Astrocyte (in vitro differentiated cells and primary cell): ENCODE data around the gene NIT2. TPM values are rescaled to one million over a fixed set of nuclear protein-coding genes. Genes with fewer than 3 reads are reported as not detected.

ENCODE experiments used
- DNase-seq: peaks from one replicate; pipeline ENCODE4 v3.0.0-alpha.2; 2010; ENCODE audit warnings: low read depth
- FAIRE-seq: peaks from 2 replicates; lab custom pipeline; 2011; peaks lifted over from hg19 to GRCh38; lab: Jason Lieb, UNC
- H2AFZ ChIP-seq: 2 replicates; pipeline ENCODE4 v1.6.0; 2012; ENCODE audit warnings: low read depth, low read length, inconsistent platforms
- H3K27ac ChIP-seq: 2 replicates; pipeline ENCODE4 v1.5.1; 2011; ENCODE audit warnings: low read depth, low read length, inconsistent platforms
- H3K27me3 ChIP-seq: 2 replicates; pipeline ENCODE4 v1.6.0; 2011; ENCODE audit warnings: low read length, inconsistent platforms; ENCODE audit not compliant: insufficient read depth
- H3K36me3 ChIP-seq: 2 replicates; pipeline ENCODE4 v1.5.1; 2011; ENCODE audit warnings: low read length, inconsistent platforms; ENCODE audit not compliant: insufficient read depth
- H3K4me1 ChIP-seq: 2 replicates; pipeline ENCODE4 v1.5.1; 2011; ENCODE audit warnings: low read length, inconsistent platforms; ENCODE audit not compliant: insufficient read depth
- H3K4me2 ChIP-seq: 2 replicates; pipeline ENCODE4 v1.6.0; 2012; ENCODE audit warnings: low read length, inconsistent platforms
- H3K4me3 ChIP-seq: 2 replicates; pipeline ENCODE4 v1.5.1; 2011; ENCODE audit warnings: low read depth, mild to moderate bottlenecking, low read length, inconsistent platforms; ENCODE audit not compliant: insufficient read depth
- H3K79me2 ChIP-seq: 2 replicates; pipeline ENCODE4 v1.6.0; 2012; ENCODE audit warnings: mild to moderate bottlenecking, low read length, inconsistent platforms; ENCODE audit not compliant: insufficient read depth
- H3K9ac ChIP-seq: 2 replicates; pipeline ENCODE4 v1.6.0; 2012; ENCODE audit warnings: mild to moderate bottlenecking, low read length, inconsistent platforms
- H3K9me3 ChIP-seq: 2 replicates; pipeline ENCODE4 v1.5.1; 2012; ENCODE audit warnings: low read depth, mild to moderate bottlenecking, low read length, inconsistent platforms; ENCODE audit not compliant: insufficient read depth
- H4K20me1 ChIP-seq: 2 replicates; pipeline ENCODE4 v1.6.0; 2012; ENCODE audit warnings: low read length, inconsistent platforms; ENCODE audit not compliant: insufficient read depth
- H3K27ac Mint-ChIP-seq: one replicate; pipeline ENCODE4 v1.8.0; 2021; ENCODE audit warnings: mild to moderate bottlenecking, mixed read lengths; ENCODE audit not compliant: unreplicated experiment
- H3K27me3 Mint-ChIP-seq: one replicate; pipeline ENCODE4 v1.8.0; 2021; ENCODE audit warnings: low read depth, mixed read lengths; ENCODE audit not compliant: unreplicated experiment
- H3K36me3 Mint-ChIP-seq: one replicate; pipeline ENCODE4 v1.8.0; 2021; ENCODE audit warnings: low read depth, mixed read lengths; ENCODE audit not compliant: unreplicated experiment
- H3K4me1 Mint-ChIP-seq: one replicate; pipeline ENCODE4 v1.8.0; 2021; ENCODE audit warnings: low read depth, mixed read lengths; ENCODE audit not compliant: unreplicated experiment
- H3K4me3 Mint-ChIP-seq: one replicate; pipeline ENCODE4 v1.8.0; 2021; ENCODE audit warnings: mild to moderate bottlenecking, moderate library complexity, mixed read lengths; ENCODE audit not compliant: unreplicated experiment
- H3K9me3 Mint-ChIP-seq: one replicate; pipeline ENCODE4 v1.8.0; 2021; ENCODE audit warnings: mild to moderate bottlenecking, mixed read lengths; ENCODE audit not compliant: unreplicated experiment
- EZH2 ChIP-seq: IDR thresholded peaks from 2 replicates; pipeline ENCODE4 v1.6.1; 2012; ENCODE audit warnings: mild to moderate bottlenecking, low read length, inconsistent platforms; ENCODE audit not compliant: insufficient read depth
- total RNA-seq: library from RNA; stranded (reverse); gene quantifications from 2 replicates; pipeline ENCODE4 v1.2.1, GENCODE V29; 2021
- TF ChIP-seq, protein P1 (sequence below): IDR thresholded peaks from 2 replicates; pipeline ENCODE4 v1.5.1; 2011; ENCODE audit warnings: low read depth, mild to moderate bottlenecking, inconsistent platforms, low read length, moderate library complexity; ENCODE audit not compliant: insufficient read depth

NIT2 gene
- total RNA-seq, 1 donor from 2014 or later: 47.7 TPM

DNA sequence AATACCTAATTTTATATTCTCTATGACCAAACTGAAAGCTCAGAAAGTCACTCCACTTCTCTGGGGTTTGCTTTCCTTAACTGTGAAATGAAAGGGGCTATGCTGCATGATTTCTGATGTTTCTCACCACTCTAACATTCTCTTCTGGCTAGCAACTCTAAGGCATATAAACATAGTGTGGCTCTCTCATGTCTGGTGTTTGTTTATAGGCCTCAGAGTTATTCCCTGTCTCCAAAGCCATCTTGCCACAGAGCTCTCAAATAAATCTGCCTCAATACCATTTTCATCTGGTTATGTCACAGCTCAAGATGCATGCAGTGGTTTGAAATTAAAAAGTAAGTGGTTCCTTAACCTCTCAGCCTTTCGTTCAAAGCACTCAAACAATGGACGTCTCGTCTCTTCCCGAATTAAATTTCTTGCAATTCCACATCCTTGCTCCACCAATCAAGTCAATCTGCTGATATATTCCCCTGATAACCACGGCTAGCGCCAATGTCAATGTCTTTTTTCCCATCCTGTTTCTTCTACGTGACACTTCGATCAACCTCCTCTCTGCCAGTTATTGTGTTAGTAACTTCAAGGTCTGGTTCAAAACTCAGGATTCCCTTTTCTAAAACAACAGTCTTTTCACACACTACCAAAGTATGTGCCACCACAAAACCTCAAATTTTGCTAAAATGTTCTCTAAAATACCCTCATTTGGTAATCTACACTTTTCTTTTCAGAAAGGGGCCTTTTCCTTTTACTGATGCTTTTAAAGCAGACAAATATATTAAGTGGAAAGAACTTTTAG, 50.4 kb downstream of the NIT2 start:
- FAIRE-seq: no peak
- no peaks in the 10 kb centered on the region for H3K27me3 Mint-ChIP-seq
- H3K36me3 Mint-ChIP-seq: peaks cover 9% of the 10 kb centered on the region
- H3K9me3 Mint-ChIP-seq: peaks cover 1% of the 10 kb centered on the region
- Histone ChIP-seq H3K4me1 (peaks cover 15% of the 10 kb centered on the region), H3K36me3 (peaks cover 43% of the 10 kb centered on the region), H3K9me3 (peaks cover 3% of the 10 kb centered on the region), H3K79me2 (peaks cover 37% of the 10 kb centered on the region), H3K9ac (no peak overlapping the region), H4K20me1 (peaks cover 21% of the 10 kb centered on the region), H3K4me2 (peak overlapping the region; percentile 1), H2AFZ (no peak overlapping the region), H3K27me3 (no peaks in the 10 kb centered on the region), H3K27ac (peak overlapping the region; percentile 20), H3K4me3 (no peak overlapping the region)
- DNase-seq: no peak
- H3K4me1 Mint-ChIP-seq: peaks cover 10% of the 10 kb centered on the region
- no peak overlapping the region for H3K4me3 Mint-ChIP-seq
- H3K27ac Mint-ChIP-seq: peak overlapping the region; percentile 1
- TF ChIP-seq EZH2: no peak
- TF ChIP-seq, protein P1, sequence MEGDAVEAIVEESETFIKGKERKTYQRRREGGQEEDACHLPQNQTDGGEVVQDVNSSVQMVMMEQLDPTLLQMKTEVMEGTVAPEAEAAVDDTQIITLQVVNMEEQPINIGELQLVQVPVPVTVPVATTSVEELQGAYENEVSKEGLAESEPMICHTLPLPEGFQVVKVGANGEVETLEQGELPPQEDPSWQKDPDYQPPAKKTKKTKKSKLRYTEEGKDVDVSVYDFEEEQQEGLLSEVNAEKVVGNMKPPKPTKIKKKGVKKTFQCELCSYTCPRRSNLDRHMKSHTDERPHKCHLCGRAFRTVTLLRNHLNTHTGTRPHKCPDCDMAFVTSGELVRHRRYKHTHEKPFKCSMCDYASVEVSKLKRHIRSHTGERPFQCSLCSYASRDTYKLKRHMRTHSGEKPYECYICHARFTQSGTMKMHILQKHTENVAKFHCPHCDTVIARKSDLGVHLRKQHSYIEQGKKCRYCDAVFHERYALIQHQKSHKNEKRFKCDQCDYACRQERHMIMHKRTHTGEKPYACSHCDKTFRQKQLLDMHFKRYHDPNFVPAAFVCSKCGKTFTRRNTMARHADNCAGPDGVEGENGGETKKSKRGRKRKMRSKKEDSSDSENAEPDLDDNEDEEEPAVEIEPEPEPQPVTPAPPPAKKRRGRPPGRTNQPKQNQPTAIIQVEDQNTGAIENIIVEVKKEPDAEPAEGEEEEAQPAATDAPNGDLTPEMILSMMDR: no peak

DNA sequence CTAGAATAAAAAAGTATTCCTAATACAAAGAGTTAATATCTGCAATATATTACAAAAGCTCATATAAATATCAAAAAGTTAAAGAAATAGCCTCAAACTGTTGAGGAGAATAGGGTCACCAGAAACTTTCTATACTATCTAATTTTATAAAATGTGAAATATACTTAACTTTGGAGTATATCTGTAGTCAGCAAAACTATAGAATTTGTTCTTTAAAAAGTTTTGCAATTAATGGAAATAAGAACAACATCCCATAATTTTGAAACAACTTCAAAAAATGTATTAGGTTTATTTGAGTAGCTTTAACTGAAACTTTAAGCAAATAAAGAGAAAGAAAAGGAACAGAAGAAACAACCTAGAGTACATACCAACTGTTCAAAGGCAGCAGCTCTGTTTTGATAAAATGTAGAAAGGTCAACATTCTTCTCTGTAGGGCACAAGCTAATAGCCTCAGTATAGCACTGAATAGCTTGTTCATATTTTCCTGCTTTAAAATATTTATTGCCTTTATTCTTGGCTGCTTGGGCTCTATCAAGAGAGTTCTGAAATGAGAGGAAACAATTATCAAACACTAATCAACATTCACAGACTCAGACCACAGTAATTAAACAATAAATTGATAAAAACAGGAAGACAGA, 52.0 kb downstream of the NIT2 start:
- no peak for FAIRE-seq
- Mint-ChIP-seq H3K4me1 (peaks cover 10% of the 10 kb centered on the region), H3K27me3 (no peaks in the 10 kb centered on the region), H3K36me3 (peaks cover 7% of the 10 kb centered on the region), H3K27ac (no peak overlapping the region), H3K9me3 (peaks cover 1% of the 10 kb centered on the region), H3K4me3 (no peak overlapping the region)
- Histone ChIP-seq H3K27me3 (no peaks in the 10 kb centered on the region), H3K9ac (no peak overlapping the region), H3K4me3 (no peak overlapping the region), H3K4me2 (no peak overlapping the region), H2AFZ (no peak overlapping the region), H3K36me3 (peaks cover 31% of the 10 kb centered on the region), H3K4me1 (peaks cover 15% of the 10 kb centered on the region), H3K9me3 (peaks cover 3% of the 10 kb centered on the region), H4K20me1 (peaks cover 21% of the 10 kb centered on the region), H3K27ac (no peak overlapping the region), H3K79me2 (peaks cover 52% of the 10 kb centered on the region)
- DNase-seq: no peak
- TF ChIP-seq, protein P1: no peak
- no peak for TF ChIP-seq EZH2
